Esophagus squamous epithelium (tissue), 5 donors: ENCODE measurements around the gene ZFAND3. TPM values are rescaled to one million over a fixed set of nuclear protein-coding genes. Genes with fewer than 3 reads are reported as not detected.
"Not testable (repeated sequence)": the region's sequence is repeated elsewhere in the genome, so short reads cannot be mapped to it uniquely, and the experiment has no call there.

Experiments
- DNase-seq: peaks from one replicate; lab custom pipeline; 2025; lab: John Stamatoyannopoulos, UW
- H3K27ac ChIP-seq, 4 donors: fragments of 200-600 bp; sonication (generic); one replicate each; pipeline ENCODE4 v1.5.1; 2016 to 2019; ENCODE audit warnings: mild to moderate bottlenecking in 1 of 4
- H3K27me3 ChIP-seq, 4 donors: fragments of 200-600 bp; sonication (generic); 1 replicate in 3 of 4; 2 replicates in 1 of 4; pipeline versions ENCODE4 v1.5.1 to v1.6.0; 2017 to 2021; ENCODE audit warnings: antibody characterized with exemption in 1 of 4
- H3K36me3 ChIP-seq, 3 donors: fragments of 200-600 bp; sonication (generic); one replicate each; pipeline ENCODE4 v1.5.1; 2016 to 2019
- H3K4me1 ChIP-seq, 3 donors: fragments of 200-600 bp; sonication (generic); one replicate each; pipeline ENCODE4 v1.5.1; 2017 to 2019
- H3K4me3 ChIP-seq, 4 donors: fragments of 200-600 bp; sonication (generic); 1 replicate in 3 of 4; 2 replicates in 1 of 4; pipeline ENCODE4 v1.5.1; 2016 to 2019; ENCODE audit warnings: mild to moderate bottlenecking in 2 of 4, moderate library complexity in 1 of 4
- H3K9me3 ChIP-seq, 3 donors: fragments of 200-600 bp; sonication (generic); one replicate each; pipeline ENCODE4 v1.5.1; 2016 to 2019
- CTCF ChIP-seq, 6 experiments: fragments of 450-650 bp in 4 of 6; fragments of 200-600 bp in 2 of 6; sonication (generic) in 2 of 6; IDR thresholded peaks; one replicate each; pipeline ENCODE4 v1.5.1; 2016 to 2019; ENCODE audit warnings: antibody characterized with exemption in 6 of 6, mild to moderate bottlenecking in 4 of 6, moderate library complexity in 4 of 6
- POLR2A ChIP-seq, 4 donors: fragments of 450-650 bp; IDR thresholded peaks; one replicate each; pipeline ENCODE4 v1.6.1; 2017; ENCODE audit warnings: antibody characterized with exemption in 4 of 4, mild to moderate bottlenecking in 4 of 4, moderate library complexity in 3 of 4
- WGBS, 2 donors: methylation state at CpG; one replicate each; pipeline ENCODE4 v1.1.5; 2018; 5-methylcytosine and 5-hydroxymethylcytosine counted together
- intact Hi-C: fragments of 100-400 bp; cut with DNase I; formaldehyde crosslinking; loops from one replicate; pipeline ENCODE4 v1.15.0; 2022
- total RNA-seq, 4 donors: library from RNA; depleted of rRNA; stranded (reverse); fragments of >200 nt; gene quantifications; one replicate each; pipeline ENCODE4 v1.1.0, GENCODE V29; 2016
- donor health status: DM: yes; HTN: yes; CAD: no.

The ZFAND3 gene
- total RNA-seq, 4 donors from 2014 or later: 15.7 to 23.8 (median 20.9) TPM

GRCh38 chr6:37941871-37942270 is 122.3 kb downstream of the ZFAND3 start:
- no peak for DNase-seq
- H3K4me1 ChIP-seq: peaks cover 0 to 29% (median 11%) of the 10 kb centered on the region in 3 donors
- H3K27me3 ChIP-seq: no peaks in the 10 kb centered on the region
- no peaks in the 10 kb centered on the region for H3K9me3 ChIP-seq
- no peaks in the 10 kb centered on the region for H3K36me3 ChIP-seq
- H3K4me3 ChIP-seq: no peak overlapping the region
- no peak for TF ChIP-seq CTCF (IDR thresholded peaks at IDR 0.05)
- TF ChIP-seq POLR2A (IDR thresholded peaks at IDR 0.05): no peak
- intact Hi-C loops: no loop called here
- WGBS, 2 donors: 93% methylated on average over 2 of the region's 2 CpGs
- H3K27ac ChIP-seq: no peak overlapping the region

- H3K36me3 ChIP-seq: no peaks in the 10 kb centered on the region
- peaks cover 0 to 27% (median 13%) of the 10 kb centered on the region in 3 donors for H3K4me1 ChIP-seq
- DNase-seq: no peak
- no peak overlapping the region for H3K27ac ChIP-seq
- H3K4me3 ChIP-seq: no peak overlapping the region
- no peaks in the 10 kb centered on the region for H3K9me3 ChIP-seq
- WGBS, 2 donors: 20 to 40% methylated on average over 3 of the region's 3 CpGs
- TF ChIP-seq POLR2A (IDR thresholded peaks at IDR 0.05): no peak
- no peak for TF ChIP-seq CTCF (IDR thresholded peaks at IDR 0.05)
- H3K27me3 ChIP-seq: no peaks in the 10 kb centered on the region
- intact Hi-C loops: no loop called here
Measured at GRCh38 chr6:37942606-37943376, 123.3 kb downstream of the ZFAND3 start.

- Histone ChIP-seq H3K36me3 (no peaks in the 10 kb centered on the region), H3K4me3 (no peak overlapping the region), H3K4me1 (peaks cover 0 to 27% (median 15%) of the 10 kb centered on the region in 3 donors), H3K9me3 (no peaks in the 10 kb centered on the region), H3K27me3 (no peaks in the 10 kb centered on the region), H3K27ac (no peak overlapping the region)
- no peak for TF ChIP-seq CTCF (IDR thresholded peaks at IDR 0.05)
- no peak for TF ChIP-seq POLR2A (IDR thresholded peaks at IDR 0.05)
- intact Hi-C loops: no loop called here
- 50 to 64% methylated on average over 1 of the region's 1 CpG for WGBS, 2 donors
- no peak for DNase-seq
Measured at GRCh38 chr6:37943436-37944058, 124.0 kb downstream of the ZFAND3 start.

- WGBS, 2 donors: 88 to 92% methylated on average over 2 of the region's 2 CpGs
- intact Hi-C loops: no loop called here
- Histone ChIP-seq H3K4me1 (peaks cover 0 to 18% (median 11%) of the 10 kb centered on the region in 3 donors), H3K36me3 (no peaks in the 10 kb centered on the region), H3K27me3 (no peaks in the 10 kb centered on the region), H3K4me3 (no peak overlapping the region), H3K27ac (no peak overlapping the region), H3K9me3 (no peaks in the 10 kb centered on the region)
- DNase-seq: no peak
- no peak for TF ChIP-seq CTCF (IDR thresholded peaks at IDR 0.05)
- TF ChIP-seq POLR2A (IDR thresholded peaks at IDR 0.05): no peak
Measured at GRCh38 chr6:37946057-37946456, 126.5 kb downstream of the ZFAND3 start.

- no peaks in the 10 kb centered on the region for H3K27me3 ChIP-seq
- peaks cover 0 to 19% (median 8%) of the 10 kb centered on the region in 3 donors for H3K4me1 ChIP-seq
- no peak for TF ChIP-seq CTCF (IDR thresholded peaks at IDR 0.05)
- no peak for TF ChIP-seq POLR2A (IDR thresholded peaks at IDR 0.05)
- H3K4me3 ChIP-seq: no peak overlapping the region
- intact Hi-C loops: no loop called here
- no peaks in the 10 kb centered on the region for H3K36me3 ChIP-seq
- DNase-seq: no peak
- no peak overlapping the region for H3K27ac ChIP-seq
- no peaks in the 10 kb centered on the region for H3K9me3 ChIP-seq
Measured at GRCh38 chr6:37947468-37947867, 127.9 kb downstream of the ZFAND3 start.

- H3K4me3 ChIP-seq, DNase-seq, H3K9me3 ChIP-seq, intact Hi-C loops, H3K36me3 ChIP-seq, H3K27ac ChIP-seq, H3K27me3 ChIP-seq: not testable (repeated sequence)
- peaks cover 0 to 12% (median 4%) of the 10 kb centered on the region in 3 donors for H3K4me1 ChIP-seq
- 97 to 100% methylated on average over 2 of the region's 2 CpGs for WGBS, 2 donors
Measured at GRCh38 chr6:37948584-37948983, 129.1 kb downstream of the ZFAND3 start.
